WI38 (cell line): ENCODE results near the gene SIT1.

ENCODE experiments used
- H3K4me3 ChIP-seq: 2 replicates; pipeline ENCODE4 v1.5.1; 2011; ENCODE audit warnings: low read depth, mild to moderate bottlenecking, control low read depth, low read length
- CTCF ChIP-seq: IDR thresholded peaks from 2 replicates; pipeline ENCODE4 v1.5.1; 2012; ENCODE audit warnings: low read depth, mild to moderate bottlenecking, control low read depth, low read length

SIT1 gene

DNA sequence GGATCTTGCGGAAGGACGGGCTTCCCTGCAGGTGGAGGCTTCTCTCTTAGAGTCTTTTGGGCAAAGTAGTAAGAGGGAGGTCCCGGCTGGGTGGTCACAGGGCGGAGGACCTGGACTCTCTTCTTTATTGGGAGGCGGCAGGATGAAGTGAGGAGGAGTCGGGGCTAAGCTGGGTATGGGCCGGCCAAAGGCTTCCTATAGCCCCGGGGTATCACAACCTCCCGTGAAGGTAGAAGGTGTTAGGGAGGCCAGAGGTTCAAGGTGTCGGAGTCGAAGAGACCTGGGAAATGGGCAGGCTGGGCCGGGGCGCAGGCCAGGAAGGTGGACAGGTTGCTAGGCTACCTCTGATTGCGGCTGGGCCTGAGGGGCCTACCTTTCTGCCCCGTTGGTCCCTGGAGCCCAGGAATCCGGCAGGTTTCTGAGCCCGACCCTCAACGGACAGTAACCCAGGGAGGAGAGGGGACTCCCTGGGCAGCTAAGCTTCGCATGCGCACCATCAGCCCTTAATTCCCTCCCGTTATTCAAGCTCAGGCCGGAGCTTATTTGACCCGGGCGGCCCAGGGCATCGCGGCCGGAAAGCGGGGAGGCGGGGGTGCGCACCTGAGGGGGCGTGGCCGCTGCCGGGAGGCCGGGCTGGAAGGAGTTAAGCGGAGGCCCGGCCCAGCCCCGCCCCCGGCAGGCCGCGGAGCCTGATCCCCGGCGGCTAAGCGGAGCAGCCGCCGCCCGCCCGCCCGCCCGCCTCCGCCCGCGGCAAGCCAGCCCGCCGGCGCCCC lies 46.0 kb downstream of the SIT1 start, which contains the start of gene TESK1:
Gene TESK1, plus strand, starts transcription at position 685 of the 773 bp plus-strand sequence. CDS start 358 bp downstream, outside the sequence.
- peak within 1 kb of the TSS; percentile 75 for H3K4me3 ChIP-seq
- no peak for TF ChIP-seq CTCF

GRCh38 chr9:35603986-35604577 lies 46.6 kb downstream of the SIT1 start:
- peak overlapping the region; percentile 66 for H3K4me3 ChIP-seq
- peak; percentile 70 for TF ChIP-seq CTCF

DNA sequence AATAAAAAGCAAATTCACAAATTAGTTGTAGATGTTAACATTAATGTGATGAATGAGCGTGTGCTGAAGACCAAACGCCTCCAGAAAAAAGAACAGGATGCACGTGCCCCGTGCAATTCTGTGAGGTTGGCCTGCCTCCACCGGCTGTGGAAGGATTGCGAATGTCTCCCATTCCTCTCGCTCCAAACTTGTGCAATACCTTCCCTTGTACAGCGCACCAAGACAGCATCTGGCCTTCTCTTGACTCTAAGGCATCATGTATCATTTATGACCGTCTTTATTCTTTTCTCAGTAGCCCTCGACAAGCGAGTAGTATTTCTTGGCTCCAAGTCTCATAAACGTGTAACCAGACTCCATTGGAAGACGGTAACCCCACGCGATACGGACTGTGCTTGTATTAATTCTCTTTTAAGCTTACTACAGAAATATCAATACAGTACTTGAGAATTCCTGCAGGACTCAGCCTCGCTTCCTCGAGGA lies 47.2 kb downstream of the SIT1 start:
- TF ChIP-seq CTCF: no peak
- H3K4me3 ChIP-seq: peak overlapping the region; percentile 54

DNA sequence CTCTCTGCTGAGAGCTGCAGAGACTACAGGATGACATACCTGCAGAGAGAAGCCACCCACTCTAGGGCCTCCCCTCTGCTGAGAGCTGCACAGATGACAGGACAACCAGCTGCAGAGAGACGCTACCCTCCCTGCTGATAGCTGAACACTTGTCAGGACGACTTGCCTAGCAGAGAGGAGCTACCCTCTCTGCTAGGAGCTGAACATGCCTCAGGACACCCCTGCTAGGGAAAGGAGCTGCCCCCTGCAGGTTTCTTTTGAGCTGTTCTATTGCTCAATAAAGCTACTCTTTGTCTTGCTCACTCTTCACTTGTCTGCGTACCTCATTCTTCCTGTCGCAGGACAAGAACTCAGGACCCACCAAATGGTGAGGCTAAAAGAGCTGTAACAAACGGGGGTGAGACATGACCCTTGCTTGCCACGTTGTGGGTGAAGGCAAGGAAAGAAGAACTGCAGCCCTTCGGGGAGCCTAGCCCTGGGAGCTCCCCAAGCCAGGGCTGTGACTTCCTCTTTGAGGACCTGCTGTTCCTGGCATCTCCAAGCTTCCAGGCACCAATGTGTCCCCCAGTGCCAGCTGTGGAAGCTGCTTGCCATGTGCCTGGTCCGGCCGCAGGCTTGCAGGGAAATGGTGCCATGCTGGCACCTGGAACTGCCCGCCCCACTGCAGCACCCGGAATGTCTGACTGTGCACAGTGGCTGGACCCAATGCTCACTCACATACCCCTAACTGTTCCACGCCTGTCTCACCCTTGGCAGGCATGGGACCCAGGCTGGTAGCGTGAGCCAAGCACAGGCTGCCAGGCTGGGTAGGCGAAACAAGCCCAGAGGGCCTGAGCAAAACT lies 50.7 kb downstream of the SIT1 start:
- H3K4me3 ChIP-seq: no peak overlapping the region
- no peak for TF ChIP-seq CTCF
